GM21786 (cell line): ENCODE measurements around the gene ATOSB.

Experiments
- ATAC-seq: cut with Tn5 transposase; IDR thresholded peaks from one replicate; pipeline ENCODE4 v1.9.1; 2021; ENCODE audit not compliant: unreplicated experiment

Gene ATOSB

DNA sequence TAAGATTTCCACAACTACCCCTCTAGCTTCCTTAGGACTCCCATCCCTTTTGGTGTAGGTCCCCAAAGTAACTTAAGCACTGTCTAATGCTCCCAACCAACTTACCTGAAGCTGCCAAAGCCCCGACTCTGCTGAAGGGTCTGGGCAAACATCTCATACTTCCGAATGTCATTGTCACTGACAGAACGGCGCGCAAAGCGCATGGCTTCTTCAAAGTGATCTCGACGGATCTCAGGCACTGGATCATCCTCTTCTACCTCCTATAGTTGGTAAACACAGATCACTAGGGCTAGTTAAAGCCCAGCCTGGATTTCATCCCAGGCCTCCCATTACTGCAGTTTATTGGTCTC, 58.4 kb downstream of the ATOSB start:
- ATAC-seq = no peak

DNA sequence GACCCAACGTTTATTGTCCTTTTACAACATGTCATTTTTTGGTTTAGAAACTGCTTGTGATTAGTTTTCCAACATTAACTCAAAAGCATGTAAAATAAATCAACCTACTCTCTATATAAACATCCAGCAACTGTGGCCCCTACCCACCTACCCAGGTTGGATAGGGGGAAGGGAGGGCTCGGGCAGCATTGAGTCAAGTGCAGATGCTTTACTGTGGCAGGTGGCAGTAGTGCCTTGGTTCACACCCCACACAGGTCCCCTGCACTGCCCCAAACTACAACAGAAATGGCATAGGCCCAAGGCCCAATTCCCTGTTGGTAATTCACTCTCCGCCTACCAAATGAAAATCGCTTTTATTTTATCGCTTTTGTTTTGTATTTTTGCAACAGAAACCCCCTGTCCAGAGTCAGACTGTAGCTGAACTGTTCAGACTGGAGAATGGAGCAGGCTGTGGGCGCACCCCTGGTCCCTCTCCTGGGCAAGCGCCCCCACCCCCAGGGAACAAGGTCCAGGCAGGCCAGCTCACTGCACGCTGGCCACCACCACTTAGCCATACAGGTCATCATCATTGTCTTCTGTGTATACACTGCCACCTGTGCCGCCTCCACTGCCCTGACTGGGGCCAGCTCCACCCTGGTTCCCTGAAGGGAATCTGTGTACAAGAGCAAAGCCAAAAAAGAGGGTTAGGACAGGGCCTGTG, 58.9 kb downstream of the ATOSB start:
- no peak for ATAC-seq

- no peak for ATAC-seq
Observed at GRCh38 chr9:35054871-35055644, 60.6 kb downstream of the ATOSB start.

DNA sequence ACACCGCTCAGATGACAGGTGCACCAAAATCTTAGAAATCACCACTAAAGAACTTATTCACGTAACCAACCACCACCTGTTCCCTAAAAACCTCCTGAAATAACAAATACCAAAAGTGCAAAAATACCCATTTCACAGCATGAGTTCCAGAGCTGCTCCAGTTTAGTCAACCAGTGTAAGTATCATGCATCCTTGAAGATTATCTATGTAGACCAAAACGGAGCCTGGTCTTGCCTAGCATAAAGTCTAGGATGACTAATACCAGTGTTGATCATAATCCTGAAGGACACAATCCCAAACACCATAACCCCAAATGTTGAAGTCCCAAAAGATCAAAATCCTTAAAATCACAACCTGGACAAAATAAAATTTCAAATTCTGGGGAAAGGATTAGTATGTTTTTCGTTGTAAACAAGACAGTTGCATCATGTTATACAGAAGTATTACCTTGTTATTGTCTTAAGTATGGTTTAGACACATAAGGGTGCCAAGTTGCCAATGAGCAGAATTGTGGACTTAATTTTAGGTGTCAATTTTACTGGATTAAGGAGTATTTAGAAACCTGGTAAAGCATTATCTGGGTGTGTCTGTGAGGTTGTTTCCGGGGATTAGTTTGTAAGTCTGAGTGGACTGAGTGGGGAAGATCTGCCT, 61.4 kb downstream of the ATOSB start:
- ATAC-seq = no peak
